Activated CD8-positive, alpha-beta T cell treated with anti-CD3 and anti-CD28 coated beads for 36 hours (primary cell): ENCODE data around the gene DUSP5. TPM values are rescaled to one million over a fixed set of nuclear protein-coding genes. Genes with fewer than 3 reads are reported as not detected.
A peak's percentile ranks its signal among the peaks of the same experiment; 100 is the strongest.

ENCODE experiments used
- ATAC-seq: fragments of 200-7000 bp; cut with Tn5 transposase; one replicate; pipeline ENCODE4 v1.10.0; 2021; ENCODE audit warnings: mild to moderate bottlenecking, moderate library complexity
- CTCF ChIA-PET: fragments of 350-600 bp; sonication (Branson Sonifier 250); formaldehyde crosslinking; loops from one replicate; lab custom pipeline; 2021; ENCODE audit warnings: antibody characterized with exemption; lab: Charles Lee
- POLR2A ChIA-PET: fragments of 350-600 bp; sonication (Branson Sonifier 250); formaldehyde crosslinking; loops from one replicate; lab custom pipeline; 2021; ENCODE audit warnings: antibody characterized with exemption; lab: Charles Lee
- DNase-seq: peaks from one replicate; pipeline ENCODE4 v3.0.0-alpha.2; 2020
- H3K27ac Mint-ChIP-seq: one replicate; pipeline ENCODE4 v1.8.0; 2021; ENCODE audit warnings: mild to moderate bottlenecking, mixed read lengths
- H3K27me3 Mint-ChIP-seq: one replicate; pipeline ENCODE4 v1.8.0; 2021; ENCODE audit warnings: mixed read lengths
- H3K36me3 Mint-ChIP-seq: one replicate; pipeline ENCODE4 v1.8.0; 2021; ENCODE audit warnings: low read depth, mixed read lengths
- H3K4me1 Mint-ChIP-seq: one replicate; pipeline ENCODE4 v1.8.0; 2021; ENCODE audit warnings: low read depth, mixed read lengths
- H3K4me3 Mint-ChIP-seq: one replicate; pipeline ENCODE4 v1.8.0; 2021; ENCODE audit warnings: mild to moderate bottlenecking, moderate library complexity, mixed read lengths
- H3K9me3 Mint-ChIP-seq: one replicate; pipeline ENCODE4 v1.8.0; 2021; ENCODE audit warnings: mixed read lengths
- CTCF ChIP-seq: fragments of 200-600 bp; IDR thresholded peaks from one replicate; pipeline ENCODE4 v1.8.0; 2022; ENCODE audit warnings: antibody characterized with exemption, mild to moderate bottlenecking
- intact Hi-C: fragments of 100-400 bp; cut with micrococcal nuclease; formaldehyde crosslinking; loops from one replicate; pipeline ENCODE4 v1.10.0; 2022
- total RNA-seq, 2 experiments: library from RNA; stranded (reverse); gene quantifications; one replicate each; pipeline ENCODE4 v1.2.3, GENCODE V29; 2021

Gene DUSP5
- total RNA-seq, 2 experiments from 2014 or later, result 49.4 to 50.8 TPM

DNA sequence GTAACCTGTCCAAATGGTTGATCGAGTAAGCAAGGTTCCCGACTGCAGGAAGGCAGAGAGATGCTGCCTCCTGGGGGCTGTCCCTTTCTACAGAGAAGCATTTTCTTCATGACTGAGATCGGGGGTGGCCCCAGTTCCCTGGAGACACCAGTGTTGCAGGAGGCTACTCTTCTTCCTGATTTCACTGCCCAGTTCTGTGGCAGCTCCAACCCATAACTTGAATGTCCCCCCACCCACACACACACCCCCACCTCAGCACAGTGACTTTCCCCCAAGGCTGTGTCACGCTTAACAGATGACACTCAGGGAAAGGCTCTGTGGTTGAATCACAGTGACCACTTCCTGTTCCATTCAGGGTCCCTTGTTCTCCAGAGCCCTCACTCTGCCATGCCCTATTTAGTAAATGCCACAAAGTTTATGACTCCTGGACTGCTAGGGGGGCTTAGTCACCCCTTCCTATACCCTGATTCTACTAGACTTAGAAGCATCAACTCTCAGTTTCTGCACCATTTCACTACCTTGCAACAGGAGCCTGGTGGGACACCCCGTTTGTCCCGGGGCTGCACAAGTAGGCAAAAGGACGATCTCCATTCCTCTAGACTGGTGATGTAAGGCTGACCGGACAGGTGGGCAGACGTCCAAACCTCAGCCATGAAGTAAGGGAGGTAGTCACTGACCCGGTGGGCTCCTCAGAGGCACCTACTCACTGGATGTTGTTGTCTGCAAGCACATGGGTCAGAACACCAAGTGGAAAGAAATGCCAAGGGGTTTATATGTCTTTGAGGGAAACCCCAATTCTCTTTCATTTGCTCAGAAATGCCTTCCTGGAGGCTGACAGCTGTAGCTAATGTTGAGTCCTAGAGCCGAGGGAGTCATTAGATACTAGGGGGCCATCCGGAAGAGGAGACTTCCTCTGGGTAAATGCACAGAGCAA, 38.5 kb downstream of the DUSP5 start:
- ATAC-seq (peak; percentile 92), DNase-seq (peak; percentile 95)
- no peak for TF ChIP-seq CTCF
- intact Hi-C loops, result loop anchor here (1.0 to 2.0 kb wide), 2 partner anchors 39 to 122 kb away; partner anchors contain the start of gene DUSP5
- ChIA-PET POLR2A (interaction anchor here (1.0 to 3.8 kb wide), 2 partner anchors 24 to 33 kb away, joined by 5 to 13 read pairs; no protein-coding TSS in a partner anchor), CTCF (interaction anchor here (1.1 to 2.6 kb wide), 5 partner anchors 11 to 225 kb away, joined by 3 to 20 read pairs (median 4); no protein-coding TSS in a partner anchor)
- H3K9me3 Mint-ChIP-seq, result no peaks in the 10 kb centered on the region
- peak overlapping the region; percentile 24 for H3K4me3 Mint-ChIP-seq
- no peaks in the 10 kb centered on the region for H3K36me3 Mint-ChIP-seq
- peaks cover 46% of the 10 kb centered on the region for H3K4me1 Mint-ChIP-seq
- peak overlapping the region; percentile 90 for H3K27ac Mint-ChIP-seq
- no peaks in the 10 kb centered on the region for H3K27me3 Mint-ChIP-seq

DNA sequence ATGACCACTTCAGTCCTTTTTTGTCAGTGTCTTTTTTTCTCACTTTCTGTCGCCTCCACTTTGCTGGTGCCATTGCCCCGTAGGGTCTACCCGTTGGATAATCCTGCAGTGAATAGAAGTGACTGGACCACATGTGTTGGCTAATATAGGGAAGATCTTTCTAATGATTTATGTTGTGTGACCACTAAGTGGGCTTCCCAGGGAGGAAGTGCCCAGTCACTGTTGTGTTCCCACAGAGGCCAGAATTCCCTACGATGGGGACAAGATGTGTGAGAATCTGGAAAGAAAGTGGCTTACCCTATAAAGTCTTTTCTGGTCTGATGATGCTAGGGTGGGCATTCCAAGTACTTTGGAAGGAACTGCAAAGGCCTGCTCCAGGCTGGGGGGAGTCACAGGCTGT, 41.4 kb downstream of the DUSP5 start:
- Mint-ChIP-seq H3K27me3 (no peaks in the 10 kb centered on the region), H3K9me3 (no peaks in the 10 kb centered on the region), H3K36me3 (no peaks in the 10 kb centered on the region), H3K4me3 (no peak overlapping the region), H3K27ac (no peak overlapping the region), H3K4me1 (peaks cover 37% of the 10 kb centered on the region)
- DNase-seq, result no peak
- ChIA-PET CTCF (interaction anchor here (0.8 to 4.0 kb wide), 3 partner anchors 8 to 35 kb away, joined by 3 to 20 read pairs (median 14); no protein-coding TSS in a partner anchor), POLR2A (interaction anchor here (2.1 kb wide), 1 partner anchor 32 kb away, joined by 5 read pairs; no protein-coding TSS in a partner anchor)
- no peak for TF ChIP-seq CTCF
- no peak for ATAC-seq
- intact Hi-C loops, result no loop called here

DNA sequence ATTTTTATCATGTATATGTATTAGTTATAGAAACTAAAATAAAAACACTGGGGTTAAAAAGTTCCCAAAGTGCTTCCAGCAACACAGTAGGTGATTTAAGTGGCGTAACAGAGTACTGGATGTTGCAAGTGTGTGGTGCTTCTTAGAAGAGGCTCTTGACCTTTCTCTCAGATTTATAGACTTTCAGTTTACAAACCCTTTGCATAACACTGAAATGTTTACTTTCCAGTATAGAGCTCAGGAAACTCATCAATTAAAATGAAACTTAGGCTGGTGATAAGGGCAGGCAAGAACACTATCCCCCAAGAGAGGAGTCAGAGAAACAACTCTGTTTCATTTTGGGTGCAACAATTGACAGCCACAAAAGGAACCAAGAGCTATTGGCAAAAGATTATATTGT, 42.3 kb downstream of the DUSP5 start:
- CTCF ChIA-PET, result interaction anchor here (0.7 to 4.0 kb wide), 7 partner anchors 10 to 233 kb away, joined by 3 to 14 read pairs (median 5); no protein-coding TSS in a partner anchor
- no peak overlapping the region for H3K27ac Mint-ChIP-seq
- DNase-seq (no peak), ATAC-seq (peak; percentile 6)
- POLR2A ChIA-PET, result interaction anchor here (0.7 to 2.1 kb wide), 3 partner anchors 9 to 35 kb away, joined by 4 to 5 read pairs (median 4); no protein-coding TSS in a partner anchor
- H3K36me3 Mint-ChIP-seq, result no peaks in the 10 kb centered on the region
- no peaks in the 10 kb centered on the region for H3K9me3 Mint-ChIP-seq
- TF ChIP-seq CTCF, result no peak
- no peak overlapping the region for H3K4me3 Mint-ChIP-seq
- intact Hi-C loops, result no loop called here
- peaks cover 29% of the 10 kb centered on the region for H3K4me1 Mint-ChIP-seq
- H3K27me3 Mint-ChIP-seq, result no peaks in the 10 kb centered on the region

DNA sequence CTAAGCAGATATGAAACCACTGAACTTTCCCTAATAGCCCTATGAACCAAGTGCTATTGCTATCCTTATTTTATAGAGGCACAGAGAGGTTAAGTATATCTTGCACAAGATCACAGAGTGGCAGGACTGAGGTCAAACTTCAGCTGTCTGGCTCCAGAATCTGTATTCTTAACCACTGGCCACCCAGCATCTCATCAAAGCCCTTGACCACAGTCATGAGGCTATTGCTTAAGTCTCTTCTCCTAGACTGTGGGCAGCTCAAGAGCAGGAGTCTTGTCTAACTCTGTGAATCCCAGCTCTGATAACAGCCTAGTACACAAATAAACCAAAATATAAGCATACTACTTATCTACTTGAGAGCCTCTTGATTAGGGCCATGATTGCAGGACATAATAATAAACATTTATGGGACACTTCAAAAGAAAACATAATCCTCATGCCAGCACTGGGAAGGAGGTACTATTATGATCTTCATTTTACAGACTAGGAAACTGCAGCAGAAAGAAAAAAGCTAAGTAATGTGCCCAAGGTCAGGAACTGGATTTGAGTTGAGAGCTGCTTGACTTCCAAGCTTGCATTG, 47.3 kb downstream of the DUSP5 start:
- ATAC-seq (no peak), DNase-seq (no peak)
- intact Hi-C loops, result loop anchor here (5.0 kb wide), 1 partner anchor 193 kb away; no protein-coding TSS in a partner anchor
- Mint-ChIP-seq H3K27me3 (peaks cover 6% of the 10 kb centered on the region), H3K4me1 (peaks cover 13% of the 10 kb centered on the region), H3K9me3 (no peaks in the 10 kb centered on the region), H3K4me3 (no peak overlapping the region), H3K27ac (no peak overlapping the region), H3K36me3 (no peaks in the 10 kb centered on the region)
- ChIA-PET CTCF (interaction anchor here (0.7 to 3.4 kb wide), 10 partner anchors 20 to 239 kb away, joined by 3 to 55 read pairs (median 10); partner anchors contain the start of gene SMNDC1), POLR2A (interaction anchor here (0.6 to 2.1 kb wide), 8 partner anchors 17 to 650 kb away, joined by 3 to 6 read pairs (median 4); partner anchors contain the start of genes DUSP5 and SMNDC1)
- TF ChIP-seq CTCF, result no peak
